ENCODE measurements around the gene CRYBG2.
"Not testable (repeated sequence)": the region's sequence is repeated elsewhere in the genome, so short reads cannot be mapped to it uniquely, and the experiment has no call there.

The CRYBG2 gene, protein sequence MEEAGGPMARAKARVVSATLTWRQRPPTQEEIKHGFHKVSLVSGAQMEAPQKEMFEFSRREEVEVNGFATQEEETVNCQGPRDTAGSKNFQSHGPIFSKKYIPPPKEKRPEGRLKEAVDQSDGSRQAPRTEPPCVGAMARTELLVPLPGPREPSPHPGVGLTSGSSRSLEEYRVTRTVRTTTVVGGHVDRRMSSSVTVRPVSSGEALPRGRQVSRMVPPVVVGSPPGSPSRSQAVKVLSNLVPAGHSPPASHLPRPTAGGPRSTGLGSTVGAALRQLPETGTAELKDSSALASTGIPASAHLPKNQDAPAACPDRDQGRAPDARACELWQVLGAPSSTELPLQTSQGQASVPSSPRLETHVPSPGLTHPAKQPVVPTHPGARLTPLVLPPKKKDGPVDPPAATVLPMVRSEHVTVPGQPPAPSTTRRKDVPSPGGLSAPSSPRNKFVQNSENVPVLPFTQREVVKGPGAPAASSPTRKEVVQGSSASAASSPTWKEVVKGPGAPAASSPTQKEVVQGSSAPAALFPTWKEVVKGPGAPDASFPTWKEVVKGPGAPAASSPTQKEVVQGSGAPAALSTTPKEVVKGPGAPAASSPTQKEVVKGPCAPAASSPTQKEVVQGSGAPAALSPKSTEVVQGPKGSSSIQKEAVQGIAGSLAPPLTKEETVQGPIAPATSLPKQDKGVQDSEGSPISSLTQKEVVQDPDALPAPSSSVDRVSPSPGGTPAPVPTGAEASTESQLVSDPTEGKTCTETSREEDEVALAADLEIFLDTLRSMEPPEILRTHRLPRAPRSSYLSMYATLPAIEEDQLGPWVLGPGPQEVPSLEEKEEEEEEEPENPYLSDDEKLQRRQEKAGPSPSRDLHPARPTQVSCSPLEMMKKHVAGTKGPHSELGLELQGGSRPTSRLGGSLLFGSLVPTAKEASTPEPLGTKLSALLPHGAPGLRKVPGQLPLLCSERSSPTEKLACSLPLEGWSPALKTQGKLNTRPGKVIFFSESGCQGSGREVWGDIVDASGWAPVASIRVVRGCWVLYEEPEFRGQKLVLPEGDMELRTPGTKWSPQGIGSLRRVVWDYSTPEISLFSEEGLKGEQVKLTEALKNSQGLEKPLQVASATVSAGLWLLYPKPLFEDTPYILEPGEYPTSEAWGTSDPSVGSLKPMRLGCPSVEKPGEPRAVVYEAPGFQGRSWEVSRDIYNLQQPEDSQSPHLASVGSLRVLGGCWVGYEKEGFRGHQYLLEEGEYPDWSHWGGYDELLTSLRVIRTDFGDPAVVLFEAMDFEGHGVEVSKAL (N-terminal part only)

DNA sequence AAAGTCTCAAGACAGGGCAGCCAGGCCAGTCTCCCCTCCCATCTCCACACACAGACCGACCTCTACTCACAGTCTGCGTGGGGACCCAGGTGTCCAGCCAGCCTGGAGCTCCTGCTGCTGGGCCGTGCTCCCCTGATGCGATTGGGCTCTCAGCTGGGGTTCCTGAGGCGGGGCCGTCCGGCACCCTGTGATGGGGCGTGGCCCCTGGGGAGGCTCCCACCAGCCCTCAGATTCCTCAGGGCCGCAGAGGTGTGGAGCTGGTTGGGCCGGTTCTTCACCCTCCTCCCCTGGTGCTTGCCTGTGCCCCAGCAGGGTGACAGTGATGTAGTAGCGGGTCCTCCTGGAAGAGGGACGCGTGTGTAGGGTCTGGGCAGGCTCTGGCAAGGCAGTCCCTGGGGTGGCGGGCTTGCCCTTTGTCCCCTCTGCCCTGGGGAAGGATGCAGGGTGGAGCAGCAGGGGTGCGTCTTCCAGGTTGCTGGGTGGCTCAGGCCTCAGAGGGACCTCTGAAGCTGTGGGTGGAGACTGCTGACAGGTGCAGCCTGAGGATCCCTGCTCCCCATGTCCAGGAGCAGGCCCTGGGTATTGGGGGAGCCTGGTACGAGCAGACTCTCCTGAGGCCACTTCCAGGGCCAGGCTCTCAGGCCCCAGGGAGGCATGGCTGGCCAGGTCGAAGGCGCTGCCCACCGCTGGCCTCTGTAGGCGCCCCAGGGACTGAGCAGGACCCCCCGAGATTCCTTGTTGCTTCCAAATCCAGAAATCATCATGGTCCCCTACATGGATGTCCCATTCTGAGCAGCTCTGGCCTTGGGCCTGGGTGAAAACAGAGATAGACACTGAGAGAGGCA is at the start of gene CRYBG2:
Gene CRYBG2, minus strand, starts transcription at position 155 of the 845 bp plus-strand sequence. CDS start 7,473 bp downstream, outside the sequence.
- DNase-seq, result no peak

GRCh38 chr1:26403656-26404055 is 49.7 kb upstream of the CRYBG2 start:
- no peak for DNase-seq

GRCh38 chr1:26401891-26402290 is 48.0 kb upstream of the CRYBG2 start:
- DNase-seq, result no peak

DNA sequence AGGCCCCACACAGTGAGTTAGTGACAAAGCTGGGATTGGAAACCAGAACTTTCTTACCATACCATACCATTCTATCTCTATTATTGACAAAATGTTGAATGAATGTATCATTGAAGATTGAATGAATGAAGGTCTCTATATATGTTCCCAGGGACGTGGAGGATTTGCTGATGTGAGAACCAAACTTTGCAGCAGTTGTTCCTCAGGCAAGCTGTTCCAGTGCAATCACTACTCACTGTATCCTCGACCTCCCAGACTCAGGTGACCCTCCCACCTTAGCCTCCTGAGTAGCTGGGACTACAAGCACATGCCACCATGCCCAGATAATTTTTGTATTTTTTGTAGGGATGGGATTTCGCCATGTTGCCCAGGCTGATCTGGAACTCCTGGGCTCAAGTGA is 45.1 kb upstream of the CRYBG2 start:
- no peak for DNase-seq

GRCh38 chr1:26395754-26396153 is 41.8 kb upstream of the CRYBG2 start:
- DNase-seq, result no peak

GRCh38 chr1:26391450-26391849 is 37.5 kb upstream of the CRYBG2 start:
- no peak for DNase-seq

DNA sequence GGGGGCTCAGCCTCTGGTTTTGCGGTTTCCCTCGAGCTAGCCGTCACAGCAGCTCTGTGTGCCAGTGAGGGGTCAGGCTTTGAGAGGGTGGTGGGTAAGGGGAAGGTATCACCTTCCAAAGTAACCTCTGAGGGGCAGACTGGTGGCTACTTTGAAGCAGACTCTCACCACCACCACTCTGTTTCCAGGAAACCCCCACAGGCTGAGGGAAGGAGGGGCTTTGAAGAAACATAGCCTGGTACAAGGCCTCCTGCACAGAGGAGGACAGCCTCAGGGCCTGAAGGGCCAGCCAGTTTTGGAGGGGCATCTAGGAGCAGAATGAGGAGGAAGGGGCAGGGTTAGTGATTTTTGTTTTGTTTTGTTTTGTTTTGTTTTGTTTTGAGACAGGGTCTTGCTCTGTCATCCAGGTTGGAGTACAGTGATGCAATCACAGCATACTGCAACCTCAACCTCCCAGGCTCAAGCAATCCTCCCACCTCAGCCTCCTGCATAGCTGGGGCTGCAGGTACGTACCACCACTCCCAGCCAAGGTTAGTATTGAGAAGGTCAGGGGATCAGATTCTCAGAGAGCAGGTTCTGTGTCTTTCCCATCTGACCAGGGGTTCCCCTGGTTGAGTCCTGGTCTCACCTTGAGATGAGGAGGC is 35.8 kb upstream of the CRYBG2 start:
- DNase-seq, result no peak

- DNase-seq, result no peak
Measured at GRCh38 chr1:26388791-26389445, 35.0 kb upstream of the CRYBG2 start.

DNA sequence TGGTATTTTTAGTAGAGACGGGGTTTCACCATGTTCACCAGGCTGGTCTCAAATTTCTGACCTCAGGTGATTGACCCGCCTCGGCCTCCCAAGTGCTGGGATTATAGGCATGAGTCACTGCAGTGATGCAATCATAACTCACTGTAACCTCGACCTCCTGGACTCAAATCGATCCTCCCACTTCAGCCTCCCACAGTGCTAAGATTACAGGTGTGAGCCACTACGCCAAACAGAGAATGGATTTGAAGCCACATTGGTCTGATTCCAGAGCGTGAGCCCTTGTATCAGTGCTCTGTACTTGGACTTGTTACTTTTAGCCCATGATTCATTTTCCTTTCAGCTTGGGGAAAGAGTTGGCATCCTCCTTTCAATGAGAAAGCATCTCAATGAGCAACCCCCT is 33.5 kb upstream of the CRYBG2 start:
- DNase-seq, result no peak

DNA sequence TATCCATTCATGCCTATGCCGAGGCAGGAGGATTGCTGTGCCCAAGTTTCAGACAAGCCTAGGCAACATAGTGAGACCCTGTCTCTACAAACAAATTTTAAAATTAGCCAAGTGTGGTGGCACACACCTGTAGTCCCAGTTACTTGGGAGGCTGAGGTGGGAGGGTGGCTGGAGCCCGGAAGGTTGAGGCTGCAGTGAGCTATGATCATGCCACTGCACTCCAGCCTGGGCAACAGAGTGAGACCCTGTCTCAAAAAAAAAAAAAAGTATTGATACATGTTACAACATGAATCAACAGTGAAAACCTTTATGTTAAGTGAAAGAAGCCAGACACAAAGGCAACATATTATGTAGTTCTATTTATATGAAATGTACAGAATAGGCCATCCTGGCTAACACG is 31.1 kb upstream of the CRYBG2 start:
- not testable (repeated sequence) for DNase-seq

DNA sequence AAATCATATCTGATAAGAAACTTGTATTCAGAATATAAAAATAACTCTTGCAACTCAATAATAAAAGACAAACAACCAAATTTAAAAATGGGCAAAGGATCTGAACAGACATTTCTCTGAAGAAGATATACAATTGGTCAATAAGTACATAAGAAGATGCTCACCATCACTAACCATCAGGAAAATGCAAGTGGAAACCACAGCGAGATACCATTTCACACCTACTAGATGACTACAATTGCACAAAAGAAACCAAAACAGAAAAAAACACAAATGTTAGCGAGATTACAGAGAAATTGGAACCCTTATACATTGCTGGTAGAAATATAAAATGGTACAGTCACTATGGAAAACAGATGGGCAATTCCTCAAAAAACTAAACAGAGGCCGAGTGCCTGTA is 30.1 kb upstream of the CRYBG2 start:
- no peak for DNase-seq

DNA sequence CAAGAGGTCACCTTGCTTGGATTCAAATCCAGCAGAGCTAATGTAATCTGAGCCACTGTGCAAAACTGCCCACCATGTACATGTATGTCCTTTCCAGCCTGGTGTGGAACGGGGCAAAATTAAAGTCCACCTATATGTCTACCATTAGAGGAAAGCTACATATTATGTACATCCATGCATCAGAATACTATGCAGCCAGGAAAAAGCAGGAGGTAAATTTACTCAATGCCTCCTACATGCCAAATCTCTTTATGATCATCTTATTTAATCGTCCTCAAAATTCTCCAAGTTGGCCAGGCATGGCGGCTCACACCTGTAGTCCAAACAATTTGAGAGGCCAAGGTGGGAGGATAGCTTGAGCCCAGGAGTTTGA is 24.9 kb upstream of the CRYBG2 start:
- no peak for DNase-seq

DNA sequence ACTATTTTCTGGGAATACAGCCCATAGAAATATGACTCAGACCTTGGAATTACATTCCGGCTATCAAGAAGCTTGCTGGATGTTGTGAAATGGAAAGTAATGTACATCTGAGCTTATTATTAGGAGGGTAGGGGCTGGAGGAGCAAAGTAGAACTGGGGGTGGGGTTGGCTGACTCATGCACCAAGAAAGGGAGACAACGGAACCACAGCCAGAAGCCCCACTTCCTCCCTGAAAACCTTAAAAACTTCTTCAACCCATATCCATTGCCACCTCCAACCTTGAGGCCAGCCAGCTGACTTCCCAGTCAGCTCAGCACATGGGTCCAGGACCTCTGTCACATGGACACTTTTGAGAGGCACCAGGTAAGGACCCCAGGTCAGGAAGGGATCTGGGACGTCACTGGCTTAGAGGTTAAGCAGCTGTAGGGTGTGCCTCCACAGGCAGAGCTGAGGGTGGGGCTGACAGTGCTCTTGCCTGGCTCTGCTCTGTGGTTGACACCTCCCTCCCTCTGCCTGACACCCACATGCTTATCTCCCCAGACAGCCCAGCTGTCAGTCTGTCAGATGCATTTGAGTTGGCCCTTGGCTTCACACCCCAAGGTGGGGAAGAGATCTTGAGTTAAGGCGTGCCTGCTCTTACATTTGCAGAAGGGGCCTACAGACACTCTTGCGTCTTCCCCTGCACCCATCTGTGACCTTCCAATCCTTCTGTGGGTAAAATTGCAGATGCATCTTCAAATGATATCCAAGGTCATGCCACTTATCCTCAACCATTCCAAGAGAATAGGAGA is 24.4 kb upstream of the CRYBG2 start:
- peak; percentile 52 for DNase-seq

- DNase-seq, result no peak
Measured at GRCh38 chr1:26376050-26376449, 22.1 kb upstream of the CRYBG2 start.

DNA sequence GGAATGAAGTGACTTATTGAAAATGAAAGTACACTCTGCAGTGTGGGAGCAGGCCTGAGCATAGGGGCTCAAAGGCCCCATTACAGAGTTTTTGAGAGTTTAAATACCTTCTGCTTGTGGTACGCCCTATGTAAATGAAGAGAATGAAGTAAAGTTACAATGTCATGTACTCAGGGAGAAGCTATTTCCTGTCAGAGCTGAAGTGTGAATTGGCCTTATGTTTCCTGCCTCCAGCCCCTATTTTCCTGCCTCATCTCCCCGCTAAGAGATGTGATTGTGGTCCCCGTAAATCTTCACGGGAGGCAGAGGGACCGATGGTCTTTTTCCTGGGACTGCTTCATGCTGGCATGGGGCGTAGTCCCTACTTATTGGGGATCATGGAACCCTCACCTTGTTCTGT is 21.2 kb upstream of the CRYBG2 start:
- DNase-seq, result no peak

DNA sequence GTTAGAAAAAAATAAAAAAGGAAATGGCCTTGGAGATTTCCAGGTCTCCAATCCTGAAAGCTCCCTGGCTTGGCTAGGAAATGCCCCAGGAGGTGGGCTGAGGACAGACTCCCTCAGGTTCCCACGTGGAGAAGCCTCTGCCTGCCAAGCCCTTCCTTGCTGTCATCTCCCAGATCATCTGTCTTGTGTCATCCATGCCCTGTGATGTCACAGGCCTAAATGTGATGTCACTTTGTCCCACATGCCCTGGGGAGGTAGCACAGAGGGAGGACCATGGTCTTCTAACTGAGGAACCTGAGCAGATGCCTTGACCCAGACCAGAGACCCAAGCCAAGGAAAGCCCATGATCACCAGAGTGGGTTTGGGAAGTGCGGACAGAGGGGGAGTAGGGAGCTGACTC is 20.4 kb upstream of the CRYBG2 start:
- not testable (repeated sequence) for DNase-seq

- DNase-seq, result no peak
Measured at GRCh38 chr1:26373789-26374188, 19.9 kb upstream of the CRYBG2 start.

DNA sequence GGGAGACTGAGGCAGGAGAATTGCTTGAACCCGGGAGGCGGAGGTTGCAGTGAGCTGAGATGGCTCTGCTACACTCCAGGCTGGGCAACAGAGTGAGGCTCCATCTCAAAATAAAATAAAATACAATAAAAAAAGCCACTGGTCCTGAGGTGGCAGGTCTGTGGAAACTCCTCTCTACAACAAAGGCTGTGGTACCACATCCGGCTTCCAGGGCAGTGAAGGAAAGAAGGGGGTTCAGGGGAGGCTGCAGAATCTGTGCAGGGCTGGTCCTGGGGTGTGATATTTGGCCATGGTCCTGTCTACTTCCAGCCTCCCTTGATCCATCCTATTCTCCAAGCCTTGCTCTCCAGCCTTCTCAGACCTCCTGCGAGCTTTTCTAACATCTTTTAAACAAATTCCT is 19.4 kb upstream of the CRYBG2 start:
- DNase-seq, result no peak

- DNase-seq, result not testable (repeated sequence)
Measured at GRCh38 chr1:26372611-26373010, 18.7 kb upstream of the CRYBG2 start, which contains the start of gene ZNF683. TSS of gene ZNF683 (minus strand) at chr1:26372750. CDS start at chr1:26368571, 4,179 bp downstream.

DNA sequence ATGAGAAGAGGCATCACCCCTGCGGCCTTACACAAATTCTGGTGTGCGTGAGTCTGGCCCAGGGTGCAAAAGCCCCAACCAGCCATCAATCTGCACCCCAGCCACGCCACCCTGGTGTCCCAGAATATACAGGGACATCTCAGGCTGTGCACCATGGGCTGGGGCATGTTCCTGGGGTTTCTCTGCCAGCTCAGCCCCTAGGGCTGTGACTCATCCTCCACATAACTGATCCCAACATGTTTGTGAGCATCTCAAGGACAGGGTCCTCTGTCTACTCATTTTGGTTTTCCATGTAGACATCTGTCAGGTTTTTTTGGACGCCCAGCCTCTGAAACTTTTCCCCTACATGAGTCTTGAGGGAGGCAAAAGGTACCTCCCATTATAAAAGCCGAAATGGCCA is 18.1 kb upstream of the CRYBG2 start:
- no peak for DNase-seq

Measured in femur (tissue), 1 donor.